Measurements from ENCODE around the gene ANKLE2. TPM values are rescaled to one million over a fixed set of nuclear protein-coding genes. Genes with fewer than 3 reads are reported as not detected.

Gene ANKLE2
- total and polyA plus RNA-seq, 2 of the 8 experiments (the other 6 are each of a cell fraction or from before 2014, with no cell fraction given) = 41.0 to 64.9 TPM

DNA sequence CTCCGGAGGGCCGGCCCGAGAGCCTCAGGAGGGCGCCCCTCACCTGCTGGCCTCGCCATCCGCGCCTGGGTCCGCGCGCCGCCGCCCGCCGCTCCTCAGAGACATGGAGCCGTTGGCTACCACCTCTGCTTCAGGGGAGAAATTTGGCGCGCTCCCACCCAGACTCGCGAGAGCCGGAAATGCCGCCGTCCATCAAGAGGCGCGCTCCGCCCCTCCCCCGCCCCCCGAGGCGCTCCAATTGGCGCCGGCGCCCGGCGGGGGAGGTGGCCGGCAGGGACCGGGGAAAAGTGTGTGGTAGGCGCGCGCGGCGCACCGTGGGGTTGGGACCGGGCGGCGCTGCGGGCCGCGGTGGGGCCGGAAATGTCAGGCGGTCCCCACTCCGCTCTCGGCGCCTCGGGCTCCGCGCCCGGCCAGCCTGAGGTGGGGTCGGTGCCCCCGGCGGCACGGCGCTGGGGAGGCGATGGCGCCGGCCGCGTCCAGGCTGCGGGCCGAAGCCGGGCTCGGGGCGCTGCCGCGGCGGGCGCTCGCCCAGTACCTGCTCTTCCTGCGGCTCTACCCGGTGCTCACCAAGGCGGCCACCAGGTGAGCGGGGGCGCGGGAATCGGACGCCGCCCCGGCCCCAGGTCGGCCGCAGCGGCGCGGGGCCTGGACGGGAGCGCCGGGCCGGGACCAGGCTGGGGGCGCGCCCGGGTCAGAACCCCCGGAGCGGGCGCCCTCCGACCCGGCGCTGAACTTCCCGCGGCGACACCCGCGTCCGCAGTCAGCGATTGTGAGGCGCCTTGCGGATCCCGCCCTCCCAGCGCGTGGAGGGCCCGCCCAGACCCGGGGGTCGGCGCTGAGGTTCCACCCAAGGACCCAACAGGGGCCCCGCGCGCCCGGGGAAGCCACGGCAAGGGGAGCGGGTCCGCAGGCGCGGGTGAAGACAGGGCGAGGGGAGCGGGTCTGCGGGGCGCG lies 74.1 kb downstream of the ANKLE2 start, which contains the start of the genes POLE and PXMP2 (continued):
- TF ChIP-seq YY1 (IDR thresholded peaks at IDR 0.05; ENCODE audit: low read depth, low read length) = peak; percentile 85; the same call in 1 of the 2 replicates
- no peak for TF ChIP-seq SUZ12 (IDR thresholded peaks at IDR 0.05; ENCODE audit: low read length)
- TF ChIP-seq CREB1 (IDR thresholded peaks at IDR 0.05) = peak; percentile 69; the same call in 1 of the 2 replicates
- TF ChIP-seq KDM5A (IDR thresholded peaks at IDR 0.05; ENCODE audit: low read length) = no peak
- no peak for TF ChIP-seq GABPA (IDR thresholded peaks at IDR 0.05; ENCODE audit: borderline replicate concordance, insufficient read depth, low read length)
- peak; percentile 79 for TF ChIP-seq TBP (IDR thresholded peaks at IDR 0.05; ENCODE audit: low read depth, low read length)
- no peak for TF ChIP-seq JUND (IDR thresholded peaks at IDR 0.05; ENCODE audit: low read length)
- TF ChIP-seq BACH1 (IDR thresholded peaks at IDR 0.05; ENCODE audit: low read length) = no peak
- TF ChIP-seq FOSL1 (IDR thresholded peaks at IDR 0.05; ENCODE audit: insufficient read depth, low read depth, low read length) = 0 out of 2 replicates have a peak, but pooled peaks have one; percentile 56
- no peak for TF ChIP-seq CBX5 (IDR thresholded peaks at IDR 0.05; ENCODE audit: low read depth, low read length)
- TF ChIP-seq TAF7 (optimal IDR thresholded peaks at IDR 0.05; ENCODE audit: borderline replicate concordance, low read depth, low read length) = peak; percentile 90
- peak; percentile 22 for TF ChIP-seq NANOG (IDR thresholded peaks at IDR 0.05; ENCODE audit: insufficient read depth, low read depth, low read length, poor library complexity, severe bottlenecking)
- no peak for TF ChIP-seq NRF1 (IDR thresholded peaks at IDR 0.05; ENCODE audit: low read depth, low read length)
- no peak for TF ChIP-seq MAFK (IDR thresholded peaks at IDR 0.05; ENCODE audit: low read depth, low read length)
- peak; percentile 93 for TF ChIP-seq TAF1 (IDR thresholded peaks at IDR 0.05; ENCODE audit: low read depth, low read length)
- peak in 1 of 2 experiments; percentile 35; a peak in 1 of 3 replicates for TF ChIP-seq EP300 (IDR thresholded peaks at IDR 0.05; ENCODE audit: borderline replicate concordance in 1 of 2, low read depth in 2 of 2, low read length in 2 of 2)
- peak; percentile 42 to 63; a peak in 1 of 4 replicates for TF ChIP-seq SIN3A (conservative IDR thresholded peaks at IDR 0.05 in 1 of 2, IDR thresholded peaks at IDR 0.05 in 1 of 2; ENCODE audit: low read depth in 1 of 2, low read length in 2 of 2)
- TF ChIP-seq RNF2 (IDR thresholded peaks at IDR 0.05; ENCODE audit: borderline replicate concordance, low read depth, low read length, missing control alignments, poor library complexity, severe bottlenecking) = no peak
- TF ChIP-seq RFX5 (IDR thresholded peaks at IDR 0.05; ENCODE audit: borderline replicate concordance, low read depth, low read length) = no peak
- no peak for TF ChIP-seq ASH2L (IDR thresholded peaks at IDR 0.05; ENCODE audit: low read length)
- TF ChIP-seq POU5F1 (IDR thresholded peaks at IDR 0.05; ENCODE audit: low read depth, low read length) = no peak
- no peak for TF ChIP-seq SIRT6 (IDR thresholded peaks at IDR 0.05; ENCODE audit: low read length)
- TF ChIP-seq KDM4A (IDR thresholded peaks at IDR 0.05; ENCODE audit: low read depth, low read length, severe bottlenecking) = peak; percentile 23
- peak; percentile 89 for TF ChIP-seq POLR2AphosphoS5 (IDR thresholded peaks at IDR 0.05; ENCODE audit: low read depth, low read length)

Measured in H1 (cell line).